DMS79 (cell line): ENCODE measurements around the gene SFTPA2.
A peak's percentile ranks its signal among the peaks of the same experiment; 100 is the strongest.
"Not testable (repeated sequence)": the region's sequence is repeated elsewhere in the genome, so short reads cannot be mapped to it uniquely, and the experiment has no call there.

Source experiments
- DNase-seq: peaks from one replicate; lab custom pipeline; 2025; lab: John Stamatoyannopoulos, UW

Gene SFTPA2

GRCh38 chr10:79511891-79512583, 48.2 kb downstream of the SFTPA2 start, which contains the start of gene EIF5AL1:
Gene EIF5AL1, plus strand, starts transcription at chr10:79512533. Its CDS starts 117 bp downstream, at chr10:79512650.
- DNase-seq, result not testable (repeated sequence)

- not testable (repeated sequence) for DNase-seq
Observed at GRCh38 chr10:79509934-79510508, 50.2 kb downstream of the SFTPA2 start.

GRCh38 chr10:79509306-79509933, 50.8 kb downstream of the SFTPA2 start:
- not testable (repeated sequence) for DNase-seq

GRCh38 chr10:79508245-79508644, 52.0 kb downstream of the SFTPA2 start:
- DNase-seq, result not testable (repeated sequence)

GRCh38 chr10:79507440-79508167, 52.6 kb downstream of the SFTPA2 start:
- peak; percentile 30 for DNase-seq
